GM12878 (cell line): ENCODE results near the gene FER1L5. TPM values are rescaled to one million over a fixed set of nuclear protein-coding genes. Genes with fewer than 3 reads are reported as not detected.

ENCODE experiments used
- ATAC-seq: fragments of 200-7000 bp; cut with Tn5 transposase; 3 replicates; pipeline ENCODE4 v1.9.1; 2020; ENCODE audit warnings: mild to moderate bottlenecking, moderate library complexity
- BruUV-seq: library from RNA; stranded (reverse); fragments of 400-500 nt; replicated peaks from 2 replicates; lab custom pipeline; 2021; lab: Mats Ljungman, UMichigan
- CTCF ChIA-PET: fragments of 300-600 bp; sonication (Branson Sonifier 250); formaldehyde crosslinking; extraction: SDS; loops from one replicate; lab custom pipeline; 2021; ENCODE audit warnings: inconsistent platforms; lab: Yijun Ruan, JAX
- POLR2A ChIA-PET: fragments of 350-600 bp; formaldehyde crosslinking; extraction: SDS; loops from one replicate; lab custom pipeline; 2021; ENCODE audit warnings: inconsistent platforms; lab: Charles Lee
- RAD21 ChIA-PET: fragments of 300-600 bp; sonication (Branson Sonifier 250); formaldehyde crosslinking; loops from one replicate; lab custom pipeline; 2023; ENCODE audit warnings: antibody characterized with exemption; ENCODE audit not compliant: unreplicated experiment; lab: Charles Lee
- SMC1A ChIA-PET: fragments of 300-600 bp; sonication (Branson Sonifier 250); formaldehyde crosslinking; loops from one replicate; lab custom pipeline; 2023; ENCODE audit not compliant: unreplicated experiment, uncharacterized antibody; lab: Charles Lee
- DNase-seq: peaks from one replicate; pipeline ENCODE4 v3.0.0-alpha.2; 2011; ENCODE audit warnings: low read depth, low spot score
- FAIRE-seq: peaks from 3 replicates; lab custom pipeline; 2011; peaks lifted over from hg19 to GRCh38; lab: Jason Lieb, UNC
- H2AFZ ChIP-seq: 2 replicates; pipeline ENCODE4 v1.6.0; 2011; ENCODE audit warnings: low read depth, low read length, control low read depth; ENCODE audit not compliant: control insufficient read depth
- H3K27ac ChIP-seq: 2 replicates; pipeline ENCODE4 v1.5.1; 2011; ENCODE audit warnings: control low read depth; ENCODE audit not compliant: control insufficient read depth, insufficient read depth
- H3K27me3 ChIP-seq, 2 experiments: replicated peaks in 1 of 2; 2 replicates each; pipeline versions ENCODE4 v1.6.0 to v1.6.1; 2011; ENCODE audit warnings: low read length in 1 of 2; ENCODE audit not compliant: control insufficient read depth in 2 of 2, insufficient read depth in 2 of 2
- H3K36me3 ChIP-seq, 2 experiments: 2 replicates each; pipeline ENCODE4 v1.5.1; 2011; ENCODE audit warnings: low read length in 1 of 2; ENCODE audit not compliant: control insufficient read depth in 2 of 2, insufficient read depth in 2 of 2
- H3K4me1 ChIP-seq: 2 replicates; pipeline ENCODE4 v1.6.1; 2011; ENCODE audit warnings: mild to moderate bottlenecking, low read length, moderate library complexity, mixed read lengths; ENCODE audit not compliant: control insufficient read depth, insufficient read depth
- H3K4me2 ChIP-seq: 2 replicates; pipeline ENCODE4 v1.6.0; 2011; ENCODE audit warnings: control low read depth; ENCODE audit not compliant: control insufficient read depth, insufficient read depth
- H3K4me3 ChIP-seq: fragments of 200-600 bp; sonication (generic); 2 replicates; pipeline ENCODE4 v1.5.1; 2016
- H3K79me2 ChIP-seq: 2 replicates; pipeline ENCODE4 v1.6.0; 2011; ENCODE audit warnings: low read length; ENCODE audit not compliant: control insufficient read depth, insufficient read depth
- H3K9ac ChIP-seq: 2 replicates; pipeline ENCODE4 v1.8.0; 2011; ENCODE audit warnings: low read length, control low read depth, mixed read lengths; ENCODE audit not compliant: control insufficient read depth, insufficient read depth
- H3K9me3 ChIP-seq: replicated peaks from 3 replicates; pipeline ENCODE4 v1.5.1; 2011; ENCODE audit warnings: mild to moderate bottlenecking, low read length; ENCODE audit not compliant: control insufficient read depth, insufficient read depth
- H4K20me1 ChIP-seq: 2 replicates; pipeline ENCODE4 v1.6.0; 2011; ENCODE audit not compliant: control insufficient read depth, insufficient read depth
- CHD2 ChIP-seq: IDR thresholded peaks from 2 replicates; pipeline ENCODE4 v1.6.1; 2011; ENCODE audit warnings: low read depth, low read length, improper control_type of control experiment, borderline replicate concordance
- KLF5 ChIP-seq: fragments of 450-650 bp; IDR thresholded peaks from 2 replicates; pipeline ENCODE4 v1.6.1; 2014; ENCODE audit warnings: mild to moderate bottlenecking; ENCODE audit not compliant: partially characterized antibody
- NFYA ChIP-seq: IDR thresholded peaks from 2 replicates; pipeline ENCODE4 v1.6.1; 2011; ENCODE audit warnings: low read depth, mild to moderate bottlenecking, low read length, improper control_type of control experiment, borderline replicate concordance
- TCF7 ChIP-seq: IDR thresholded peaks from 2 replicates; pipeline ENCODE4 v1.6.1; 2014; ENCODE audit warnings: antibody characterized with exemption, borderline replicate concordance
- WGBS: methylation state at CpG from one replicate; pipeline ENCODE4 v1.1.6; 2016; ENCODE audit warnings: low lambda C conversion rate; ENCODE audit not compliant: insufficient replicate concordance, insufficient coverage; ENCODE audit errors: missing lambda C conversion rate; 5-methylcytosine and 5-hydroxymethylcytosine counted together
- in situ Hi-C: fragments of 300-500 bp; cut with MboI; formaldehyde crosslinking; loops from 9 replicates; pipeline ENCODE4 v1.14.3; 2018; ENCODE audit warnings: mixed read lengths
- intact Hi-C: fragments of 100-400 bp; cut with micrococcal nuclease; formaldehyde crosslinking; loops from one replicate; pipeline ENCODE4 v1.14.2; 2022; ENCODE audit not compliant: unreplicated experiment
- polyA plus RNA-seq, 11 experiments: library from polyadenylated mRNA; depleted of rRNA in 4 of 11; unstranded in 6 of 11; stranded (reverse) in 5 of 11; fragments of >200 nt; fragmentation: Nextera tagmentation in 4 of 11; fragmentation: Illumina TruSeq in 1 of 11; extraction: Ambion mirVana in 4 of 11; extraction: Trizol in 1 of 11; gene quantifications; 1 replicate in 1 of 11; 2 replicates in 10 of 11; pipeline versions ENCODE4 v1.2.1 to v1.2.3, GENCODE V29; 2011 to 2016; ENCODE audit warnings: inconsistent platforms in 2 of 11, missing spikeins in 2 of 11, low read depth in 1 of 11
- total RNA-seq, 4 experiments: library from RNA; depleted of rRNA in 3 of 4; stranded (reverse); fragments of >200 nt in 3 of 4; fragmentation: Illumina TruSeq in 1 of 4; extraction: Trizol in 1 of 4; gene quantifications; 2 replicates each; pipeline versions ENCODE4 v1.2.1 to v1.2.3, GENCODE V29; 2013 to 2021
- TF ChIP-seq, protein P1 (sequence below): IDR thresholded peaks from 2 replicates; pipeline ENCODE4 v1.6.1; 2011; ENCODE audit warnings: mild to moderate bottlenecking, low read depth, low read length, moderate library complexity; ENCODE audit not compliant: insufficient replicate concordance
- TF ChIP-seq, protein P2 (sequence below): fragments of 450-650 bp; formaldehyde crosslinking; IDR thresholded peaks from 2 replicates; pipeline ENCODE4 v1.4.0; 2022; ENCODE audit warnings: mild to moderate bottlenecking, moderate library complexity
- TF ChIP-seq, protein P3 (sequence below), 3 experiments: IDR thresholded peaks in 2 of 3; conservative IDR thresholded peaks in 1 of 3; 2 replicates each; pipeline ENCODE4 v1.5.1; 2011; ENCODE audit warnings: low read depth in 3 of 3, low read length in 3 of 3, mild to moderate bottlenecking in 3 of 3, control low read depth in 2 of 3, moderate library complexity in 2 of 3, inconsistent platforms in 1 of 3, mixed read lengths in 1 of 3; ENCODE audit not compliant: control insufficient read depth in 2 of 3, insufficient read depth in 1 of 3; ENCODE audit errors: extremely low read depth in 1 of 3

FER1L5 gene
- total and polyA plus RNA-seq, 10 of the 15 experiments (the other 5 are each of a cell fraction or from before 2014, with no cell fraction given), result not detected

- Histone ChIP-seq H3K36me3 (no peaks in the 10 kb centered on the region), H3K27ac (no peak overlapping the region), H3K4me1 (no peaks in the 10 kb centered on the region), H4K20me1 (no peaks in the 10 kb centered on the region), H3K4me3 (no peak overlapping the region), H3K9ac (no peak overlapping the region), H3K9me3 (no peaks in the 10 kb centered on the region), H2AFZ (no peak overlapping the region), H3K4me2 (no peak overlapping the region), H3K79me2 (no peaks in the 10 kb centered on the region), H3K27me3 (no peaks in the 10 kb centered on the region; a peak in 1 of 4 replicates)
- no TSS peak for BruUV-seq
- no peak for TF ChIP-seq KLF5
- TF ChIP-seq, protein P1, sequence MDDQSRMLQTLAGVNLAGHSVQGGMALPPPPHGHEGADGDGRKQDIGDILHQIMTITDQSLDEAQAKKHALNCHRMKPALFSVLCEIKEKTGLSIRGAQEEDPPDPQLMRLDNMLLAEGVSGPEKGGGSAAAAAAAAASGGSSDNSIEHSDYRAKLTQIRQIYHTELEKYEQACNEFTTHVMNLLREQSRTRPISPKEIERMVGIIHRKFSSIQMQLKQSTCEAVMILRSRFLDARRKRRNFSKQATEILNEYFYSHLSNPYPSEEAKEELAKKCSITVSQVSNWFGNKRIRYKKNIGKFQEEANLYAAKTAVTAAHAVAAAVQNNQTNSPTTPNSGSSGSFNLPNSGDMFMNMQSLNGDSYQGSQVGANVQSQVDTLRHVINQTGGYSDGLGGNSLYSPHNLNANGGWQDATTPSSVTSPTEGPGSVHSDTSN, result no peak
- TF ChIP-seq TCF7, result no peak
- TF ChIP-seq CHD2, result no peak
- TF ChIP-seq NFYA, result no peak
- TF ChIP-seq, protein P2, sequence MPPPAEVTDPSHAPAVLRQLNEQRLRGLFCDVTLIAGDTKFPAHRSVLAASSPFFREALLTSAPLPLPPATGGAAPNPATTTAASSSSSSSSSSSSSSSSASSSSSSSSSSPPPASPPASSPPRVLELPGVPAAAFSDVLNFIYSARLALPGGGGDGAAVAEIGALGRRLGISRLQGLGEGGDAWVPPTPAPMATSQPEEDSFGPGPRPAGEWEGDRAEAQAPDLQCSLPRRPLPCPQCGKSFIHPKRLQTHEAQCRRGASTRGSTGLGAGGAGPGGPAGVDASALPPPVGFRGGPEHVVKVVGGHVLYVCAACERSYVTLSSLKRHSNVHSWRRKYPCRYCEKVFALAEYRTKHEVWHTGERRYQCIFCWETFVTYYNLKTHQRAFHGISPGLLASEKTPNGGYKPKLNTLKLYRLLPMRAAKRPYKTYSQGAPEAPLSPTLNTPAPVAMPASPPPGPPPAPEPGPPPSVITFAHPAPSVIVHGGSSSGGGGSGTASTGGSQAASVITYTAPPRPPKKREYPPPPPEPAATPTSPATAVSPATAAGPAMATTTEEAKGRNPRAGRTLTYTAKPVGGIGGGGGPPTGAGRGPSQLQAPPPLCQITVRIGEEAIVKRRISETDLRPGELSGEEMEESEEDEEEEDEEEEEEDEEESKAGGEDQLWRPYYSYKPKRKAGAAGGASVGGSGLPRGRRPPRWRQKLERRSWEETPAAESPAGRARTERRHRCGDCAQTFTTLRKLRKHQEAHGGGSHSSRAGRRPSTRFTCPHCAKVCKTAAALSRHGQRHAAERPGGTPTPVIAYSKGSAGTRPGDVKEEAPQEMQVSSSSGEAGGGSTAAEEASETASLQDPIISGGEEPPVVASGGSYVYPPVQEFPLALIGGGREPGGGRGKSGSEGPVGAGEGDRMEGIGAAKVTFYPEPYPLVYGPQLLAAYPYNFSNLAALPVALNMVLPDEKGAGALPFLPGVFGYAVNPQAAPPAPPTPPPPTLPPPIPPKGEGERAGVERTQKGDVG (CRISPR knock-in tag), result no peak
- TF ChIP-seq, protein P3, sequence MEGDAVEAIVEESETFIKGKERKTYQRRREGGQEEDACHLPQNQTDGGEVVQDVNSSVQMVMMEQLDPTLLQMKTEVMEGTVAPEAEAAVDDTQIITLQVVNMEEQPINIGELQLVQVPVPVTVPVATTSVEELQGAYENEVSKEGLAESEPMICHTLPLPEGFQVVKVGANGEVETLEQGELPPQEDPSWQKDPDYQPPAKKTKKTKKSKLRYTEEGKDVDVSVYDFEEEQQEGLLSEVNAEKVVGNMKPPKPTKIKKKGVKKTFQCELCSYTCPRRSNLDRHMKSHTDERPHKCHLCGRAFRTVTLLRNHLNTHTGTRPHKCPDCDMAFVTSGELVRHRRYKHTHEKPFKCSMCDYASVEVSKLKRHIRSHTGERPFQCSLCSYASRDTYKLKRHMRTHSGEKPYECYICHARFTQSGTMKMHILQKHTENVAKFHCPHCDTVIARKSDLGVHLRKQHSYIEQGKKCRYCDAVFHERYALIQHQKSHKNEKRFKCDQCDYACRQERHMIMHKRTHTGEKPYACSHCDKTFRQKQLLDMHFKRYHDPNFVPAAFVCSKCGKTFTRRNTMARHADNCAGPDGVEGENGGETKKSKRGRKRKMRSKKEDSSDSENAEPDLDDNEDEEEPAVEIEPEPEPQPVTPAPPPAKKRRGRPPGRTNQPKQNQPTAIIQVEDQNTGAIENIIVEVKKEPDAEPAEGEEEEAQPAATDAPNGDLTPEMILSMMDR (IDR thresholded peaks at IDR 0.05 in 2 of 3, conservative IDR thresholded peaks at IDR 0.05 in 1 of 3; ENCODE audit: control insufficient read depth in 2 of 3, extremely low read depth in 1 of 3, insufficient read depth in 1 of 3, low read depth in 3 of 3, low read length in 3 of 3), result no peak
- no peak for DNase-seq
- RAD21 ChIA-PET, result no interaction called here
- in situ Hi-C loops (no loop called here), intact Hi-C loops (no loop called here)
- POLR2A ChIA-PET, result no interaction called here
- ATAC-seq, result no peak
- CTCF ChIA-PET, result interaction anchor here (1.1 kb wide), 1 partner anchor 93 kb away, joined by 3 read pairs; no protein-coding TSS in a partner anchor
- SMC1A ChIA-PET, result no interaction called here
- FAIRE-seq, result no peak
- 47% methylated on average over 15 of the region's 15 CpGs for WGBS
Observed at GRCh38 chr2:96669539-96670215, 27.1 kb downstream of the FER1L5 start.
